Endothelial cell of umbilical vein (primary cell): Measurements from ENCODE around the gene FANCE. TPM values are rescaled to one million over a fixed set of nuclear protein-coding genes. Genes with fewer than 3 reads are reported as not detected.

Source experiments
- BruUV-seq: library from RNA; stranded (reverse); fragments of 400-500 nt; replicated peaks from 2 replicates; lab custom pipeline; 2021; lab: Mats Ljungman, UMichigan
- CTCF ChIA-PET: fragments of 300-600, 350-600 bp; sonication (Branson Sonifier 250); formaldehyde crosslinking; loops from one replicate; lab custom pipeline; 2021; ENCODE audit warnings: antibody characterized with exemption, inconsistent platforms; lab: Charles Lee
- POLR2A ChIA-PET: fragments of 300-600, 350-600 bp; sonication (Branson Sonifier 250); formaldehyde crosslinking; loops from one replicate; lab custom pipeline; 2021; ENCODE audit warnings: antibody characterized with exemption, inconsistent platforms; lab: Charles Lee
- DNase-seq: peaks from one replicate; pipeline ENCODE4 v3.0.0-alpha.2; 2011; ENCODE audit warnings: low read depth, low spot score
- FAIRE-seq: peaks from 2 replicates; lab custom pipeline; 2011; peaks lifted over from hg19 to GRCh38; lab: Jason Lieb, UNC
- H2AFZ ChIP-seq: 2 replicates; pipeline ENCODE4 v1.6.0; 2012; ENCODE audit warnings: low read depth, low read length, control low read depth, inconsistent platforms
- H3K27ac ChIP-seq: 2 replicates; pipeline ENCODE4 v1.5.1; 2011; ENCODE audit warnings: low read depth, mild to moderate bottlenecking, control low read depth, low read length, moderate library complexity; ENCODE audit not compliant: insufficient read depth
- H3K27me3 ChIP-seq, 2 experiments: 2 replicates each; pipeline versions ENCODE4 v1.6.0 to v1.6.1; 2011; ENCODE audit warnings: low read length in 2 of 2, mixed read lengths in 1 of 2; ENCODE audit not compliant: control insufficient read depth in 2 of 2, insufficient read depth in 2 of 2
- H3K36me3 ChIP-seq, 2 experiments: 2 replicates in 1 of 2; 3 replicates in 1 of 2; pipeline ENCODE4 v1.5.1; 2011; ENCODE audit warnings: low read length in 2 of 2, mild to moderate bottlenecking in 1 of 2, moderate library complexity in 1 of 2; ENCODE audit not compliant: control insufficient read depth in 2 of 2, insufficient read depth in 2 of 2; ENCODE audit errors: extremely low read depth in 1 of 2
- H3K4me1 ChIP-seq: 3 replicates; pipeline ENCODE4 v1.5.1; 2011; ENCODE audit warnings: mild to moderate bottlenecking, low read length; ENCODE audit not compliant: control insufficient read depth, insufficient read depth; ENCODE audit errors: extremely low read depth
- H3K4me2 ChIP-seq: 2 replicates; pipeline ENCODE4 v1.6.1; 2011; ENCODE audit warnings: low read length, control low read depth, mixed read lengths; ENCODE audit not compliant: insufficient read depth
- H3K4me3 ChIP-seq, 3 experiments: fragments of 200-600 bp in 1 of 3; sonication (generic), shearing (Covaris generic) in 1 of 3; replicated peaks in 1 of 3; 2 replicates each; pipeline ENCODE4 v1.5.1; 2011 to 2016; ENCODE audit warnings: control low read depth in 3 of 3, low read length in 3 of 3, mild to moderate bottlenecking in 2 of 3, inconsistent platforms in 1 of 3, low read depth in 1 of 3, moderate library complexity in 1 of 3; ENCODE audit not compliant: insufficient read depth in 1 of 3
- H3K79me2 ChIP-seq: 2 replicates; pipeline ENCODE4 v1.6.0; 2012; ENCODE audit warnings: low read length, inconsistent platforms; ENCODE audit not compliant: control insufficient read depth, insufficient read depth
- H3K9ac ChIP-seq: replicated peaks from 2 replicates; pipeline ENCODE3; 2011; ENCODE audit warnings: low read length, control low read depth; ENCODE audit not compliant: insufficient read depth; ENCODE audit errors: extremely low read depth
- H3K9me1 ChIP-seq: replicated peaks from 3 replicates; pipeline ENCODE4 v1.6.0; 2011; ENCODE audit warnings: mild to moderate bottlenecking, low read length; ENCODE audit not compliant: control insufficient read depth, insufficient read depth; ENCODE audit errors: extremely low read depth
- H3K9me3 ChIP-seq: replicated peaks from 2 replicates; pipeline ENCODE4 v1.5.1; 2012; ENCODE audit warnings: low read length, inconsistent platforms; ENCODE audit not compliant: control insufficient read depth, insufficient read depth
- H4K20me1 ChIP-seq: replicated peaks from 2 replicates; pipeline ENCODE3; 2011; ENCODE audit warnings: mild to moderate bottlenecking, low read length; ENCODE audit not compliant: control insufficient read depth, insufficient read depth; ENCODE audit errors: extremely low read depth
- EZH2 ChIP-seq: IDR thresholded peaks from 2 replicates; pipeline ENCODE4 v1.6.1; 2012; ENCODE audit warnings: borderline replicate concordance, low read depth, mild to moderate bottlenecking, moderate library complexity, low read length, inconsistent platforms; ENCODE audit not compliant: severe bottlenecking
- FOS ChIP-seq: IDR thresholded peaks from 2 replicates; pipeline ENCODE4 v1.6.1; 2011; ENCODE audit warnings: mild to moderate bottlenecking, low read length, moderate library complexity, borderline replicate concordance; ENCODE audit not compliant: insufficient read depth
- GATA2 ChIP-seq: IDR thresholded peaks from 2 replicates; pipeline ENCODE4 v1.7.0; 2011; ENCODE audit warnings: low read depth, mild to moderate bottlenecking, moderate library complexity, mixed read lengths, low read length; ENCODE audit not compliant: insufficient read length, insufficient read depth
- JUN ChIP-seq: IDR thresholded peaks from 2 replicates; pipeline ENCODE4 v1.6.1; 2011; ENCODE audit warnings: borderline replicate concordance, low read depth; ENCODE audit not compliant: insufficient read length, insufficient read depth
- MYC ChIP-seq: IDR thresholded peaks from one replicate; pipeline ENCODE4 v1.6.1; 2011; ENCODE audit warnings: mild to moderate bottlenecking, low read depth, low read length
- POLR2A ChIP-seq: IDR thresholded peaks from 2 replicates; pipeline ENCODE4 v1.6.1; 2012; ENCODE audit warnings: low read depth, mild to moderate bottlenecking, control low read depth, low read length
- POLR2AphosphoS5 ChIP-seq: IDR thresholded peaks from 2 replicates; pipeline ENCODE4 v1.6.1; 2012; ENCODE audit warnings: low read depth, mild to moderate bottlenecking, control low read depth, low read length, moderate library complexity; ENCODE audit not compliant: insufficient read depth
- dilution Hi-C: fragments of 300-500 bp; cut with MboI; formaldehyde crosslinking; loops from one replicate; pipeline ENCODE4 v1.15.0; 2019; ENCODE audit warnings: low sequenced_read_pairs; ENCODE audit not compliant: extremely low pct_ligation_motif_present
- intact Hi-C: fragments of 100-400 bp; cut with micrococcal nuclease; formaldehyde crosslinking; loops from one replicate; pipeline ENCODE4 v1.10.0; 2022
- polyA plus RNA-seq, 4 experiments: library from polyadenylated mRNA; depleted of rRNA in 3 of 4; stranded (reverse) in 3 of 4; unstranded in 1 of 4; fragments of >200 nt; gene quantifications; 2 replicates each; pipeline versions ENCODE4 v1.2.1 to v1.2.3, GENCODE V29; 2011 to 2012; ENCODE audit warnings: missing spikeins in 1 of 4
- total RNA-seq: library from RNA; stranded (reverse); gene quantifications from 2 replicates; pipeline ENCODE4 v1.2.3, GENCODE V29; 2021
- TF ChIP-seq, protein P1 (sequence below): IDR thresholded peaks from 2 replicates; pipeline ENCODE4 v1.6.1; 2011; ENCODE audit not compliant: insufficient read depth, insufficient read length
- TF ChIP-seq, protein P2 (sequence below), 2 donors: IDR thresholded peaks; 1 replicate in 1 of 2; 2 replicates in 1 of 2; pipeline ENCODE4 v1.5.1; 2011; ENCODE audit warnings: low read length in 2 of 2, mild to moderate bottlenecking in 2 of 2, moderate library complexity in 2 of 2, control low read depth in 1 of 2, inconsistent platforms in 1 of 2, low read depth in 1 of 2; ENCODE audit not compliant: insufficient read depth in 1 of 2; ENCODE audit errors: extremely low read depth in 1 of 2

FANCE gene
- total and polyA plus RNA-seq, 2 donors (not counting 3 experiments of a cell fraction or from before 2014, with no cell fraction given): 9.1 to 12.7 TPM

DNA sequence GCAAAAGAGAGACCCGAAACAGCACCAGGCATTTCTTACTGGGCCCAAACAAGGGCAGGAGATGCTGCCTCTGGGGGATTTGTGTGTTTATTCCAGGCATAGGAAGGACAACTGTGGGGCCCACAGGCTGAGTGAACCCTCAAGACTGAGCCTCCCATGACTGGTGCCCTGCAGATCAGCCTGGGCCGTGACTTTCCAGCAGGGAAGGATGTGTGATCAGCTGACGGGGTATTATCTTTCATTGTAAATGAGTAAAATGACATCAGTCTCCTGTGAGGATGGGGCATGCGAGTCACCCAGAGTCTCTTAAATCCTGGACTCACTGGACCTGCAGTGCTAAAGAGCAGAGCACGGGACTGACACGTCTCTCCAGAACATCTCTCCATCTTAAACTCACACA is 48.6 kb downstream of the FANCE start:
- intact Hi-C loops (no loop called here), dilution Hi-C loops (no loop called here)
- no peaks in the 10 kb centered on the region for H3K36me3 ChIP-seq
- H2AFZ ChIP-seq: no peak overlapping the region
- H3K4me2 ChIP-seq: no peak overlapping the region
- H4K20me1 ChIP-seq: no peaks in the 10 kb centered on the region
- H3K27me3 ChIP-seq: peaks cover 1 to 14% of the 10 kb centered on the region in 2 experiments
- DNase-seq (no peak), FAIRE-seq (no peak)
- no peaks in the 10 kb centered on the region for H3K9me1 ChIP-seq
- no peaks in the 10 kb centered on the region for H3K9me3 ChIP-seq
- peaks cover 4% of the 10 kb centered on the region for H3K4me1 ChIP-seq
- H3K79me2 ChIP-seq: no peaks in the 10 kb centered on the region
- H3K27ac ChIP-seq: no peak overlapping the region
- no TSS peak for BruUV-seq
- no peak overlapping the region for H3K4me3 ChIP-seq
- ChIA-PET CTCF (no interaction called here), POLR2A (no interaction called here)
- H3K9ac ChIP-seq: no peak overlapping the region
- TF ChIP-seq GATA2 (no peak), MYC (no peak), JUN (no peak), EZH2 (no peak), FOS (no peak), POLR2A (no peak), POLR2AphosphoS5 (no peak)
- TF ChIP-seq, protein P1, sequence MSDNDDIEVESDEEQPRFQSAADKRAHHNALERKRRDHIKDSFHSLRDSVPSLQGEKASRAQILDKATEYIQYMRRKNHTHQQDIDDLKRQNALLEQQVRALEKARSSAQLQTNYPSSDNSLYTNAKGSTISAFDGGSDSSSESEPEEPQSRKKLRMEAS: no peak
- TF ChIP-seq, protein P2, sequence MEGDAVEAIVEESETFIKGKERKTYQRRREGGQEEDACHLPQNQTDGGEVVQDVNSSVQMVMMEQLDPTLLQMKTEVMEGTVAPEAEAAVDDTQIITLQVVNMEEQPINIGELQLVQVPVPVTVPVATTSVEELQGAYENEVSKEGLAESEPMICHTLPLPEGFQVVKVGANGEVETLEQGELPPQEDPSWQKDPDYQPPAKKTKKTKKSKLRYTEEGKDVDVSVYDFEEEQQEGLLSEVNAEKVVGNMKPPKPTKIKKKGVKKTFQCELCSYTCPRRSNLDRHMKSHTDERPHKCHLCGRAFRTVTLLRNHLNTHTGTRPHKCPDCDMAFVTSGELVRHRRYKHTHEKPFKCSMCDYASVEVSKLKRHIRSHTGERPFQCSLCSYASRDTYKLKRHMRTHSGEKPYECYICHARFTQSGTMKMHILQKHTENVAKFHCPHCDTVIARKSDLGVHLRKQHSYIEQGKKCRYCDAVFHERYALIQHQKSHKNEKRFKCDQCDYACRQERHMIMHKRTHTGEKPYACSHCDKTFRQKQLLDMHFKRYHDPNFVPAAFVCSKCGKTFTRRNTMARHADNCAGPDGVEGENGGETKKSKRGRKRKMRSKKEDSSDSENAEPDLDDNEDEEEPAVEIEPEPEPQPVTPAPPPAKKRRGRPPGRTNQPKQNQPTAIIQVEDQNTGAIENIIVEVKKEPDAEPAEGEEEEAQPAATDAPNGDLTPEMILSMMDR (IDR thresholded peaks at IDR 0.05; ENCODE audit: extremely low read depth in 1 of 2, insufficient read depth in 1 of 2, low read depth in 1 of 2, low read length in 2 of 2): no peak
